HG03045 (cell line): ENCODE results near the gene PRR20A.
"Not testable (repeated sequence)": the region's sequence is repeated elsewhere in the genome, so short reads cannot be mapped to it uniquely, and the experiment has no call there.

Experiments
- ATAC-seq: cut with Tn5 transposase; IDR thresholded peaks from one replicate; pipeline ENCODE4 v1.9.1; 2021; ENCODE audit warnings: mild to moderate bottlenecking, moderate library complexity; ENCODE audit not compliant: unreplicated experiment

PRR20A gene

DNA sequence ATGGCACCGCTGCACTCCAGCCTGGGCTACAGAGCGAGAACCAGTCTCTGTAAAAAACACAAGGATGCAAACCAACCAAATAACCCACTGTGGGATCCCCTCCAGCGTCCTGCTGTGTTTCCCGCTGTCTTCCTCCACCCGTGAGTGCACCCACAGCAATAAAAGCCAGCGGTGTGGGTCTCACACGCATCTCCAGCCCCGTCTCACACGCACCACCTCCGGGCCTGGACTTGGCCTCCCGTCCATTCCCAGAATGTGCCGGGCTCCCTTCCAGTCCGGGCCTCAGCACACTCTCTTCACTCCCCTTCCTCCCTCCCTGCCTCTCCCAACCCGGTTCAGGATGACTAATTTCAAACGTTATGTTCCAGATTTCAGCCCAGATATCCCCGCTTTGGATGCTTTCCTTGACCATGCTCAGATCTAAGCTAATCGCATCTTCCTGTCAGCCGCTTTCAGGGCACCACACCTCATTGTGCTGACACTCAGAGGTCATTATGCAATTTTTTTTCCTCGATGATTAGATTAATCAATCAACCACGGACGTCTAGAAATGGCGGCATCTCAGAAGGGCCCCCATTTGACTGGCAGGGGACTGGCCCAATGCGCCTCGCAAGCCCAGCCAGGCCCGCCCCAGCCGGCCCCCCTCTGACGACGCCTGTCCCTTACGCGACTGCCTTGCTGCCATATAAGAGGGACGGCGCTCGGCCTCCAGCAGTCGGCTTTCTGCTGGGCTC, at the start of gene PRR20A:
TSS of gene PRR20A (plus strand) at position 684 of the 734 bp plus-strand sequence. CDS start 387 bp downstream, outside the sequence.
- ATAC-seq: not testable (repeated sequence)

DNA sequence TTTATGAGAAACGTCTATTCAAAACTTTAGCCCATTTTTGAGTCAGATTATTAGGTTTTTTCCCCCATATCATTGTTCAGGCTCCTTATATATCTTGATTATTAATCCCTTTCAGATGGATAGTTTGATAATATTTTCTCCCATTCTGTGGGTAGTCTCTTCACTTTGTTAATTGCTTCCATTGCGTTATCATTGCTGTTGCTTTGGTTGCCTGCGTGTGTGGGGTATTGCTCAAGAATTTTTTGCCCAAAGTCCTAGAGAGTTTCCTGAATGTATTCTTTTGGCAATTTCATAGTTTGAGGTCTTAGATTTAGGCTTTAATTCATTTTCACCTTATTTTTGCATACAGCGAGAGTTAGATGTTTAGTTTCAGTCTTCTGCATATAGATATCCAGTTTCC, 25.8 kb upstream of the PRR20A start:
- ATAC-seq: no peak

DNA sequence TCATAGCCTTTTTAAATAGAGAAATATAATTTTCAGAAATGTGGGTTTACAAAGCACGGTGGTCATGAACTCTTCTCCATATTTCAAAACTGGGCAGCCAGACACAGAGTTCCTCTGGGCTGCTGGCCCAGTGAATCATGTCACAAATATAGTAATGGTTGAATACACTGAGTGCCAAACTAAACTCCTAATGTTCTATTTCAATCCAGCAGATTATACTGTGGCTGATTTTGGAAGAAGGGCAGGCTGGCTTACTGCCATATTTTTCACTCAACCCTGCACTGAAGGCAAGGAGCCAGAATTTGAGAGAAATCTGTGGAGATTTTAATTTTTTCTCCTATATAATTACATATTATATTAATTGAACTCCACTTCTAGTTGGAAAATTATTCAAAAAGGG, 17.0 kb upstream of the PRR20A start:
- ATAC-seq: no peak

DNA sequence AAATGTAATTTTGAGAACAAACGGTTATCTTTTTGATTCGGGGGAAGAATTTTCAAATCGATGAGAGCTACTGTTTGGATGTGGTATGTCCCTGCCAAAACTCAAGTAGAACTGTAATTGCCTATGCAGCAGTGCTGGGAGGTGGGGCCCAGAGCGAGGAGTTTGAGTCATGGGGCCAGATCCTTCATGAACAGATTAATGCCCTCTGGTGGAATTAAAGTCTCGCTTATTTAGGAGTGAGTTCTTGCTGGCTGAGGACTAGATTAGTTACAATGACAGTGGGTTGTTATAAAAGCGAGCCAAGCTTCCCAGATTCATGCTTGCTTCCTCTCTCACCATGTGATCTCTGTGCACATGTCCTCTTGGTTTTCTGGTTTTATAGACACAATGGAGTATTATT, 11.8 kb upstream of the PRR20A start:
- ATAC-seq: no peak

DNA sequence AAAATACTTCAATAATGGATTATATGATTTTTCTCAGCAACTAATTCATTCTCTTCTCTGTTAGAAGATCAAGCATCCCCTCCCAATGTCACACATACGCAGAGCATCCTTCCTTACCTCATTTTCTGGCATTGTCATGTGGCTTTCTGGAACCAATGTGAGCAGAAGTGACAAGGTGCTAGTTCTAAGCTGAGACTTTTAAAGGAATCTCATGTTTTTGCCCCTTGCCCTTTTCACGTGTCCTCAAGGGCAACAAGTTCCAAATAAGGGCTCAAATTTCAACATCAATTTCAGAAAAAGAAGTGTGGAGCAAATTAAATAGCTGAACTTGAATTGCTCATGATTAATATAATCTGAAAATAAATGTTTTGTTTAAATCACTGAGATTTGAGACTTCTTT, 4.6 kb upstream of the PRR20A start:
- no peak for ATAC-seq

DNA sequence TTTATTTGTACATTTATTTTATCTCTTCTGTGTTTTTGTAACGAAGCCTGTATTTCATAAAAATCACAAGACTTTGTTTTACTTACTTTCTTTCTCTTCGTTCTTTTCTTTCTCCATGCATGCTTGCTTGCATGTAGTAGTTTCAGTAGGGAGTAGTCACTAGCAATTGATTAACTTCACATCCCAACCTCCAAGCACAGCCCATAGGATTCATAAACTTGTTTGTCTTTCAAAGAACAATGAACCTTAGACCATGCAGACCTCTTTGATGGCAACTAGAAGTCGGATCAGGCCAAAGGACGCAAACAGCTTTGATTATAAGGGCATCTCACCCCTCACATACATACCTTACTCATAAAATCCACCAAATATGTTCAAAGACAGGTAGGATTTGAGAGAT, 3.1 kb upstream of the PRR20A start:
- no peak for ATAC-seq

DNA sequence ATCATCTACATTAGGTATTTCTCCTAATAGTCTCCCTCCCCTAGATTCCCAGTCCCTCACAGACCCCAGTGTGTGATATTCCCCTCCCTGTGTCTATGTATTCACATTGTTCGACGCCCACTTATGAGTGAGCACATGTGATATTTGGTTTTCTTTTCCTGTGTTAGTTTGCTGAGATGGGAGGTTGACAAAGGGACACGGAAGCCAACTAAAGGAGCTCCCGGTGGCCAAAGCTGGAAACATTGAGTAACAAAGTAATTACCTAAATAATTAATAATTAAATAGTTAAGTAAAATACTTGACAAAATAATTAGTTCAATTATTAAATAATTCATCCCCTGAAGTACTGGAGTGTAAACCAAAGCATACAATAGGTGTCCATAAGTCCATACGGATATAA, 1.7 kb upstream of the PRR20A start:
- ATAC-seq: no peak

GRCh38 chr13:57139781-57140180, 937 bp upstream of the PRR20A start:
- ATAC-seq: not testable (repeated sequence)

- ATAC-seq: not testable (repeated sequence)
Measured at GRCh38 chr13:57147188-57147587, 6.5 kb downstream of the PRR20A start, which contains the start of gene PRR20B. PRR20B (plus strand) TSS chr13:57147488; CDS start chr13:57147875, 387 bp downstream.

DNA sequence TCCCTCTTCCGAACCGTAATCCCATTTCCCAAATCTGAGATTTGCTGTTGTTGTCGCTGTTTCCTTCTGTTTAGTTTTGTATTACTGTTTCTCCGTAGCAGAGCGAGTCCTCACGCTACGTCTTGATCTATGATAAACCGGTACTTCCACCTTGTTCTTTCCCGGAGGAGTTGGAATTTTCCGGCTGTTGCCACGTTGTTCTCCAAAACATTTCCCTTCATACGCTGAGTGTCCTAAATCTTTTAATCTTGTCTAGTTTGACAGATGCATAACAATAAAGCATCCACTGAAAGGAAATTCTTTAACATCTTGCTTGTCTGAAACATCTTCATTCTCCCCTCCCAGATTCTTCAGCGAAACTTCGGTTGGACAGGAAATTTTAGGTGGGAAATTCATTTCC, 7.4 kb downstream of the PRR20A start:
- ATAC-seq: not testable (repeated sequence)

GRCh38 chr13:57153761-57154160, 13.0 kb downstream of the PRR20A start, which contains the start of gene PRR20C:
PRR20C (plus strand) TSS chr13:57154061; CDS start chr13:57154448, 387 bp downstream.
- ATAC-seq: not testable (repeated sequence)

GRCh38 chr13:57160332-57160731, 19.6 kb downstream of the PRR20A start, which contains the start of gene PRR20D:
PRR20D (plus strand) TSS chr13:57160632; CDS start chr13:57161019, 387 bp downstream.
- not testable (repeated sequence) for ATAC-seq

- ATAC-seq: not testable (repeated sequence)
Measured at GRCh38 chr13:57166897-57167296, 26.2 kb downstream of the PRR20A start, which contains the start of gene PRR20E. PRR20E (plus strand) TSS chr13:57167197; CDS start chr13:57167584, 387 bp downstream.

GRCh38 chr13:57191667-57192066, 50.9 kb downstream of the PRR20A start:
- ATAC-seq: no peak
